NCI-H1105 treated with DMSO at 0.1 percent for 48 hours (cell line): Measurements from ENCODE around the gene CCDC191.

ENCODE experiments used
- DNase-seq: peaks from one replicate; lab custom pipeline; 2025; lab: John Stamatoyannopoulos, UW

The CCDC191 gene

GRCh38 chr3:114056130-114057010 lies at the start of gene CCDC191, which contains the start of gene QTRT2:
CCDC191 (minus strand) TSS chr3:114056526; CDS start chr3:114056466, 60 bp downstream.
QTRT2 (plus strand) TSS chr3:114056737; CDS start chr3:114065258, 8,521 bp downstream.
- peak; percentile 99 for DNase-seq

- no peak for DNase-seq
Observed at GRCh38 chr3:114104414-114104813, 48.1 kb upstream of the CCDC191 start.

GRCh38 chr3:114103858-114104257 lies 47.5 kb upstream of the CCDC191 start:
- DNase-seq = no peak

- no peak for DNase-seq
Observed at GRCh38 chr3:114103181-114103580, 46.9 kb upstream of the CCDC191 start.

GRCh38 chr3:114101101-114101500 lies 44.8 kb upstream of the CCDC191 start:
- DNase-seq = no peak

- DNase-seq = no peak
Observed at GRCh38 chr3:114095796-114096195, 39.5 kb upstream of the CCDC191 start.

- peak; percentile 8 for DNase-seq
Observed at GRCh38 chr3:114093596-114093995, 37.3 kb upstream of the CCDC191 start.

- DNase-seq = no peak
Observed at GRCh38 chr3:114093016-114093380, 36.7 kb upstream of the CCDC191 start.

GRCh38 chr3:114092151-114093015 lies 36.1 kb upstream of the CCDC191 start:
- no peak for DNase-seq

- no peak for DNase-seq
Observed at GRCh38 chr3:114089675-114090074, 33.3 kb upstream of the CCDC191 start.

GRCh38 chr3:114086356-114086755 lies 30.0 kb upstream of the CCDC191 start:
- no peak for DNase-seq

- no peak for DNase-seq
Observed at GRCh38 chr3:114083112-114083511, 26.8 kb upstream of the CCDC191 start.

- no peak for DNase-seq
Observed at GRCh38 chr3:114081037-114081436, 24.7 kb upstream of the CCDC191 start.

- DNase-seq = no peak
Observed at GRCh38 chr3:114080201-114080600, 23.9 kb upstream of the CCDC191 start.

- DNase-seq = no peak
Observed at GRCh38 chr3:114079761-114080160, 23.4 kb upstream of the CCDC191 start.

- no peak for DNase-seq
Observed at GRCh38 chr3:114078126-114078525, 21.8 kb upstream of the CCDC191 start.

GRCh38 chr3:114076711-114077110 lies 20.4 kb upstream of the CCDC191 start:
- DNase-seq = no peak

- no peak for DNase-seq
Observed at GRCh38 chr3:114071786-114072185, 15.5 kb upstream of the CCDC191 start.

- no peak for DNase-seq
Observed at GRCh38 chr3:114068336-114068735, 12.0 kb upstream of the CCDC191 start.

- no peak for DNase-seq
Observed at GRCh38 chr3:114067804-114068203, 11.5 kb upstream of the CCDC191 start.

- DNase-seq = no peak
Observed at GRCh38 chr3:114060906-114061655, 4.8 kb upstream of the CCDC191 start.

GRCh38 chr3:114058646-114059045 lies 2.3 kb upstream of the CCDC191 start:
- no peak for DNase-seq
